Left lobe of liver (tissue), 2 donors: ENCODE results near the gene CAPZB. TPM values are rescaled to one million over a fixed set of nuclear protein-coding genes. Genes with fewer than 3 reads are reported as not detected.

Source experiments
- ATAC-seq: fragments of 200-7000 bp; cut with Tn5 transposase; one replicate; pipeline ENCODE4 v1.9.1; 2020; ENCODE audit warnings: mild to moderate bottlenecking, moderate library complexity
- DNase-seq: peaks from one replicate; pipeline ENCODE4 v3.0.0-alpha.2; 2020; ENCODE audit warnings: low spot score
- total RNA-seq: library from RNA; stranded (reverse); gene quantifications from one replicate; pipeline ENCODE4 v1.2.1, GENCODE V29; 2021
- donor health status: DM: no; HTN: no; CAD: no; lungs with moderate emphysema.
- donor health status: DM: no; HTN: yes; CAD: no.

CAPZB gene
- total RNA-seq, 1 donor from 2014 or later: 91.4 TPM

DNA sequence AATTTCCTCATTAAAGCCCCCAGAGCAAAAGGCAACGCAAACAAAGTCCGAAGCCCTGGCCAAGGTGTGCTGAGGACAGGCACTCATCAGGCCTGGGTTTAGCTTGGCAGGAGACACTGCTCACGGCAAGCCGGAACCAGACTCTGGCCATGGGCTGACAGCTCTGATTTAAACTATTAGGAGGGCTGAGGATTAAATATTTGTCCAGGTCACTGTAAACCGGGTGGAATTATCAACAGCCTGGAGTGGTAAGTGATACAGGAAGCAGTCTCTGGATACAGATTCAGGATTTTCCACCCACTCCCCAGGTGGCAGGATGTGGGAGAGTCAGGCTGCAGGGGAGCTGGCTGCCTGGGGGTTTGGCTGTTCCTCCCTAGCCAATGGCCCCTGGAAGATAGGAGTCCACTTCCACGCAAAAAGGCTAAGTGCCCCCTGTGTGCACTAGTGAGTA lies 130.8 kb downstream of the CAPZB start:
- ATAC-seq: no peak
- DNase-seq: no peak

GRCh38 chr1:19353596-19353995 lies 131.7 kb downstream of the CAPZB start:
- no peak for DNase-seq

DNA sequence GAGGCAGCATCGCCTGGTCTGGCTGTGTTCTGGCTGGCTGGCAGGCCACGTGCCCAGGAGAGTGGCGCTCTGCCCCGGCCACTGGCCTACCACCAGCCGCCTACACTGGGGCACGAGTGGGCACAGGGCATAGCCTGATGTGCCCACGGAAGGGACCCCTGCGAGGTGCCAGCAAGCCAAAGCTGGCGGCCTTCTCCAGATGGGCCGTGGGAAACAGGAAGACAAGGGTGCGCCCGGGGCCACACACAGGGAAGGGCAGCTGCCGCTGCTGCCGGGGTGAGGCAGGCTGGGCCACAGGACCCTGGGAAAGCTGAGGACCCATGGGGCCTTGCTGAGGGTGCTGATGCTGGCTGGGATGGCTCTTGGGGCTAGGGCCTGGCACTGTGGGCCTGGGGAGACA lies 132.5 kb downstream of the CAPZB start:
- ATAC-seq (peak; percentile 13), DNase-seq (no peak)

More at GRCh38 chr1:19353596-19353995, 131.7 kb downstream of the CAPZB start:
- no peak for ATAC-seq

DNA sequence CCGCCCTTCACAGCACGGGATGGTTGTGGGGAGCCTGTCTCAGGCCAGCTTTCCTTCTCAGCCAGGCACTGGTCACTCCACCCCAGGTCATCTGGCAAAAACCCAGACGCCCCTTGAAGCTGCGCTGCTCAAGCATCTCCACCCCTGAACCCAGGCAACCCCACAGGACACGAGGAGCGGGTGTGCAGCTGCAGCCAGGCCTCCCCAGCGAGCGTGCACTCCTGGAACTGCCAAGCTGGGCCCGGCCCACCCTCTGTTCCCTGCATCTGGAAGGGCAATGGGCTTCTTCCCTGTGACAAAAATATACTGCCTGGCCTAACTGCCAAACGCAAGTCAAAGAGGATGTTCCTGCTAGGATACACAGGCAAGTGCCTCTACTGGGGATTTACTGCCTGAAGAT lies 133.5 kb downstream of the CAPZB start:
- ATAC-seq: no peak
- DNase-seq: no peak

DNA sequence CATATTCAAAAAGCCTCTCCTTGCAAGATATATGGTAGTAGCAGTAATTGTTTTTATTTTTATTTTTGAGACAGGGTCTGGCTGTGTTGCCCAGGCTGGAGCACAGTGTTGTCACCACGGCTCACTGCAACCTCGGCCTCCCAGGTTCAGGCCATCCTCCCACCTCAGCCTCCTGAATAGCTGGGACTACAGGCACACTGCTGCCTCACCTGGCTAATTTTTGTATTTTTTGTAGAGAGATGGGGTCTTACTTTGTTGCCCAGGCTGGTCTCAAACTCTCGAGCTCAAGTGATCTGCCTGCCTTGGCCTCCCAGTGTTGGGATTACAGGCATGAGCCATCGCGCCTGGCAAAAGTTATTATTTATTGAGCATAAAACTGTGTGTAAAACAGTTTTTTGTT lies 134.8 kb downstream of the CAPZB start:
- ATAC-seq (no peak), DNase-seq (no peak)

DNA sequence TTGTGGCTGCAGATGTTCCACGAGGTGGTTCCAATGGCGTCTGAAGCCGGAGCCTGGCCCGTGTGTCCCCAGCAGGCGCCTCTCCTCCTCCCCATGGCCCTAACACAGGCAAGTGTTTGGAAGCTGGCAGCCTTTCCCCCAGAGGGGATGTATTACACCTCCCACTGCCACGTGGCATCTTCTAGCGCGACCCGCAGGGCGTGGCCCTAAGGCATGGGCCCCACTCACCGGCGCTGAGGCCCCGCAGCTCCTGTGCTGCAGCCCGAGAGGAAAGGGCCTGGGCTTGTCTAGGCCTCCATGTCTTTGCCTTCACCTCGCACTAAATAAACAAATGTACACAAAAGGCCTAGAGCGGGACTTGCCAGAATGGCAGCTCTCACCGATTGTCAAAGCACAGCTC lies 135.3 kb downstream of the CAPZB start:
- ATAC-seq: no peak
- DNase-seq: no peak

DNA sequence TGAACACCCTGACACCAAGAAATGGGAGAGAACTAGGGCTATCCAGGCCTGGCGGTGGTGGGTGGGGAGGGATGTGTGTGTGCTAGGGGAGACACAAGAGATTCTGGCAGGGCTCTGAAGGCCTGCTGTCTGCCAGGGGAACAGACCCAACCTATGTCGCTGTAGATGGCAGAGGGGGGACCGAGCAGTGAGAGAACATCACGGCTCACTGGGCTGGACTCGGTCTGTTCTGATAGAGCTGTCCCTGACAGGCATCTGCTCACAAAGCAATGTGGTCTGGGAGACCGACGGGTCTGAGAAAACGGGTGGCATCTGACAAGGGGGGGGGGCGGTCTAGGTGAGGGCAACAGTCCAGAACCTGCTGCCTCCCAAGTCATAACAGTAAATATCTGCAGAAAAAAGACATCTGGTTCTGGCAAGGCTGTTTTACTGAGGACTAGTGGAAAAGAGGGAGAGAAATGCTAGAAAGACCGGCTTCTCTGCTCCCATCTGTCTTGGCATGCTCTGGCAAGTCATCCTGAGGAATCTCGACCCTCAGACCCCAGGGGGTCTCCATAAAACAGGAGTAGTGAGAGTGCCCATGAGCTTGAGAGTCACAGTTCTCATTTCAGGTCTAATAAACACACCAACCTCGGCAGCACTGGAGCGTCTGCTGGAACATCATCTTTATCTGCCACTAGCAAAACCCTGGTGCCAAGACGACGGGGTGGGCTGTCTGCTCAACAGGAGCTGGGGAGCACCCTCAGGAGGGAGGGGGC lies 136.7 kb downstream of the CAPZB start:
- ATAC-seq (no peak), DNase-seq (no peak)

GRCh38 chr1:19347533-19348172 lies 137.7 kb downstream of the CAPZB start:
- DNase-seq: no peak
- no peak for ATAC-seq

GRCh38 chr1:19346026-19346425 lies 139.3 kb downstream of the CAPZB start:
- ATAC-seq (no peak), DNase-seq (no peak)

GRCh38 chr1:19345391-19345790 lies 139.9 kb downstream of the CAPZB start:
- DNase-seq: no peak
- ATAC-seq: no peak

GRCh38 chr1:19344831-19345230 lies 140.5 kb downstream of the CAPZB start:
- DNase-seq: no peak
- peak; percentile 51 for ATAC-seq

GRCh38 chr1:19344372-19344810 lies 140.9 kb downstream of the CAPZB start:
- ATAC-seq (peak; percentile 90), DNase-seq (peak; percentile 75)

- no peak for ATAC-seq
- DNase-seq: no peak
Measured at GRCh38 chr1:19343617-19344350, 141.6 kb downstream of the CAPZB start.

DNA sequence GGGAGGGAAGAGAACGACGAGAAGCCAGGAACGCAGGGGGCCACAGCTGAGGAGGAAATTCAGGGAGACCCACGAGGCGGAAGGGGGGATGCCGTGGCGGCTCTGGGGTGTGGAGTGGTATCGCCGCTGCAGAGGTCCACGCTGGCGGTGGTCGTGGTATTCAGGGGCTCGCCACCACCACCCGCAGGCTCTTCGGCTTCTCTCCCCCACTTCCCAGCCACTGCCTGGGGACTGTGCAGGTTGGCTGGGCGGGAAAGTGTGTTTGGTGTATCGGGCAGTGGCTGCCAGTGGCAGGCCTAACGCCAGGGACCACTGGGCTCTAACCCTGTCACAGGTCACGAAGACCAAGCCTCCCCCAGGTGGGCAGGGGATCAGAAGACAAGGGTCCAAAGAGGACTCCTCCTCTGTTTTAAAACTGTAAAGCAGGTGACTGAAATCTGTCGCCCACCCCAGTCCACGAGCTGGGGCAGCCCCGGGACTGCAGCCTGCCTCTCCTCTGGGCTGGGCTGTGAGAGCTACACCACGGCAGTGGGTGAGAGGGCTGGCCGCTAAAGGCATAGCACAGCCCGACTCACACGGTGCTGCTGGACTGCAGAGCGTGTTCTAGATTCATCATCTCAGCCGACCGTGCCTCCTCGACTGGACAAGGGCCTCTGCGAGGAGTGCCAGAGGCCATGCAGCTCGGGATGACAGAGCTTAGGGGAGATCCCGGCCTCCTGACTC lies 142.3 kb downstream of the CAPZB start:
- no peak for ATAC-seq
- no peak for DNase-seq

DNA sequence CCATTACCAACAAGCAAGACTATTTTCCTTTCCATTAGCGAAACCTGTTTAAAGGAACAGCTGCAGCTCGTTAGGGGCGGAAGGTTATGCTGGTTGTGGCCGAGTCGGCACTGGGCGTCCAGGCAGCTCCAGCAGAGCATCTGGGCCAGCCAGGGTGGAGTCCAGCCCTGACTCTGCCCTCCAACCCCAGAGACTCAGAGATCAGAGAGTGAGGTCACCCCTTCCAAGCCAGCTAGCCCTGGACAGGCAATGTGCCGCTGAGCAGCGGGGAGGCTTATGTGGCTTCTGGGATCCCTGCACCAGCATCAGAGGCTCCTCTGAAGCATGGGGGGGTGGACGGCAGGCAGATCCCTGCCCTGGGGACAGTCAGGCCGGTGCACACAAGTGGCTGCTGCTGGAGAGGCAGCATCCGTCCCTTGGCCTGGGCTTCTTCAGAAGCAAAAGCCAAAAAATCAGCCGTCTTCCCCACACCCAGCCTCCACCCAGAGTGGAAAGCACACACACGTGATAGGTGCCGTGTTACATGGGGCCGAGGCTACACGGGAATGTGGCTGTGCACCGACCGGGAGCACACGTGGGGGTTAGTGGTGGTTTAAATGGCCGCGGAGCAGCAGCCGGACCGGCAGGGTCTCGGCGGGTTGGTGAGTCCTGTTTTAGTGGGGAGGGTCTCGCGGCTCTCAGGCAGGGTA lies 143.1 kb downstream of the CAPZB start:
- DNase-seq: no peak
- ATAC-seq: no peak

- ATAC-seq (peak; percentile 31), DNase-seq (peak; percentile 63)
Measured at GRCh38 chr1:19341201-19342061, 143.9 kb downstream of the CAPZB start.

DNA sequence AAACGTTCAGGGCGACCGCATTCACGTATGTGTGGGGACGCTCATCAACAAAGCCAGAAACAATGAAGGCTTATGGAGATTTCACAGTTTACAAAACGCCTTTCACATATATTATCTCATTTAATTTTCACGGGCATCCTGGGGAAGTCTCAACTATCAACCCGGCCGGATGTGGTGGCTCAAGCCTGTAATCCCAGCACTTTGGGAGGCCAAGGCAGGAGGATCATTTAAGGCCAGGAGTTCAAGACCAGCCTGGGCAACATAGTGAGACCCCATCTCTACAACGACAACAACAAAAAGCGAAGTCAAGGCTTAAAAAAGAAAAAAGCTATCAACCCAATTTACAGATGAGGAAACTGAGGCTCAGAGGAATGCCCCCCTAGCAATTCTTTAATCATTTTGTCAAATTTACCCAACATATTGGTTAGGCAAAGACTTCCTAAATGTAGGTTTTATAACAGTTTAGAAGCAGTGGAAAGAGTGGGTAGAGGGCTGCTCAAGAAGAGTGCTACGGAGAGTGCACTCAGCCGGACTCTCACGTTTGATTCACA lies 144.9 kb downstream of the CAPZB start:
- ATAC-seq: no peak
- DNase-seq: no peak

DNA sequence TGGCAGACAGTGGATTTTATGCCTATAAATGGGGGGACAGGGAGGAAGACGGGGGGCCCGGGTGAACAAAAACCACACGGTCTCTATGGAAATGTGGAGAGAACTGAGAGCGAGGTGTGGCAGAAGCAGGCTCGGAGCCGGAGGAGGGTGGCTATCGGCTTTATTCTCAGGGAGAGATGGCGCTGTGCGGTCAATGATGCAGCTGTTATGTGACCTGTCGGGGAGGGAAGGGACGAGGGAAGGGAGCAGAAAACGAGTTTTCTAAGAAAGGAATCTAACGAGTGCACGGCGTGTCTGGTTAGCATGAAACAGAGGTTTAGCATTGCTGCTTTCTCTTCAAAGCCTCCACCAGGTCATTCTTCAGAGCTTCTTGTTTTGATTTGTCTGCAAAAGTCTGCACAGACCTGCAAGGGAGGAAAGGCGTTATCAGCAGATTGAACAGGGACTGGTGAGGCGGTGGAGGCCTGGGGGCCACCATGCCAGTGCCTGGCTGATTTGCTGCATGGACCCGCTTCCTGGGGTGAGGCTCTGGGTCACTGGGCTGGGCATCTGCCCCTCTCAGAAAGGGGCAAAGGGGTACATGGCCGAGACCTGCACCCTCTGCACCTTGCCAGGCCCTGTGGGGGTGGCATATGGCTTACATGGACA lies 146.0 kb downstream of the CAPZB start:
- ATAC-seq (peak; percentile 17), DNase-seq (no peak)

DNA sequence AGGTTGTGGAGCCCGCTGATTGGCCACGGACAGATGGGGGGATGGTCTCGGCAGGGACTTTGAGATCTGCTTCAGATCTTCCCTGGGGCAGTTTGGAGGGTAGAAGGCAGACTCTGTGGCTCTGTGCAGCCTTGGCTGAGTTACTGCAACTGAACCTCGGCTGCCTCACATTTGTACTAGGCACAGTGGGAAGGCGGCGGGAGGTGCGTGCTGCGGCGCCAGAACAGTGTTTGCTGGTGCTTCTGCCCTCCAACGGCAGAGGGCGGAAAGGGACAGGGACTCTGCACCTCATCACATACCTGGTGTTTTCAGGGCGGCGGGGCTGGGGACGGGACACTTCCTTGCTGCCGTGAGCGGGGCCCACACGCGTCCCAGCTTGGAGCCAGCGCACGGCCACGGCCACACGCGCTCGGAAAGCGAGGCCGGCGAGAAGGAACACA lies 147.0 kb downstream of the CAPZB start:
- DNase-seq (peak; percentile 89), ATAC-seq (peak; percentile 87)
